ENCODE measurements around the gene PPIL4.

- TF ChIP-seq, protein P1, sequence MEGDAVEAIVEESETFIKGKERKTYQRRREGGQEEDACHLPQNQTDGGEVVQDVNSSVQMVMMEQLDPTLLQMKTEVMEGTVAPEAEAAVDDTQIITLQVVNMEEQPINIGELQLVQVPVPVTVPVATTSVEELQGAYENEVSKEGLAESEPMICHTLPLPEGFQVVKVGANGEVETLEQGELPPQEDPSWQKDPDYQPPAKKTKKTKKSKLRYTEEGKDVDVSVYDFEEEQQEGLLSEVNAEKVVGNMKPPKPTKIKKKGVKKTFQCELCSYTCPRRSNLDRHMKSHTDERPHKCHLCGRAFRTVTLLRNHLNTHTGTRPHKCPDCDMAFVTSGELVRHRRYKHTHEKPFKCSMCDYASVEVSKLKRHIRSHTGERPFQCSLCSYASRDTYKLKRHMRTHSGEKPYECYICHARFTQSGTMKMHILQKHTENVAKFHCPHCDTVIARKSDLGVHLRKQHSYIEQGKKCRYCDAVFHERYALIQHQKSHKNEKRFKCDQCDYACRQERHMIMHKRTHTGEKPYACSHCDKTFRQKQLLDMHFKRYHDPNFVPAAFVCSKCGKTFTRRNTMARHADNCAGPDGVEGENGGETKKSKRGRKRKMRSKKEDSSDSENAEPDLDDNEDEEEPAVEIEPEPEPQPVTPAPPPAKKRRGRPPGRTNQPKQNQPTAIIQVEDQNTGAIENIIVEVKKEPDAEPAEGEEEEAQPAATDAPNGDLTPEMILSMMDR (conservative IDR thresholded peaks at IDR 0.05; ENCODE audit: low read length): no peak
- TF ChIP-seq EZH2phosphoT487 (IDR thresholded peaks at IDR 0.05; ENCODE audit: borderline replicate concordance, low read depth, low read length): no peak
Measured at GRCh38 chr6:149457316-149457884, 88.4 kb downstream of the PPIL4 start.

All from OCI-LY7 (cell line).